Measurements from ENCODE around the gene LENG8. TPM values are rescaled to one million over a fixed set of nuclear protein-coding genes. Genes with fewer than 3 reads are reported as not detected.
"Not testable (repeated sequence)": the region's sequence is repeated elsewhere in the genome, so short reads cannot be mapped to it uniquely, and the experiment has no call there.

The LENG8 gene
- total RNA-seq, 2 donors from 2014 or later, result 282 to 305 TPM

- no peak for TF ChIP-seq CTCF (IDR thresholded peaks at IDR 0.05)
- Histone ChIP-seq H3K27me3 (replicated peaks; ENCODE audit: insufficient read depth) (no peaks in the 10 kb centered on the region), H3K27ac (no peak overlapping the region), H3K9me3 (no peaks in the 10 kb centered on the region), H3K4me1 (ENCODE audit: control insufficient read depth in 1 of 2, low read depth in 2 of 2) (no peaks in the 10 kb centered on the region), H3K36me3 (no peaks in the 10 kb centered on the region), H3K4me3 (no peak overlapping the region)
- DNase-seq (ENCODE audit: low spot score) (no peak), ATAC-seq (ENCODE audit: insufficient number of reproducible peaks, low FRiP score, low read depth) (no peak)
Measured at GRCh38 chr19:54506079-54506478, 57.1 kb downstream of the LENG8 start.

GRCh38 chr19:54507038-54507717 lies 58.2 kb downstream of the LENG8 start:
- not testable (repeated sequence) for H3K4me1 ChIP-seq (ENCODE audit: control insufficient read depth in 1 of 2, low read depth in 2 of 2); H3K4me3 ChIP-seq; H3K27ac ChIP-seq; H3K36me3 ChIP-seq; ATAC-seq (ENCODE audit: insufficient number of reproducible peaks, low FRiP score, low read depth); H3K9me3 ChIP-seq; DNase-seq (ENCODE audit: low spot score); H3K27me3 ChIP-seq (replicated peaks; ENCODE audit: insufficient read depth)

GRCh38 chr19:54507824-54508223 lies 58.8 kb downstream of the LENG8 start:
- no peaks in the 10 kb centered on the region for H3K9me3 ChIP-seq
- TF ChIP-seq CTCF (IDR thresholded peaks at IDR 0.05), result no peak
- no peak for ATAC-seq (ENCODE audit: insufficient number of reproducible peaks, low FRiP score, low read depth)
- H3K27me3 ChIP-seq (replicated peaks; ENCODE audit: insufficient read depth), result no peaks in the 10 kb centered on the region
- no peak for DNase-seq (ENCODE audit: low spot score)
- H3K36me3 ChIP-seq, result no peaks in the 10 kb centered on the region
- no peak overlapping the region for H3K4me3 ChIP-seq
- H3K4me1 ChIP-seq (ENCODE audit: control insufficient read depth in 1 of 2, low read depth in 2 of 2), result no peaks in the 10 kb centered on the region
- no peak overlapping the region for H3K27ac ChIP-seq

- not testable (repeated sequence) for H3K36me3 ChIP-seq; H3K4me1 ChIP-seq (ENCODE audit: control insufficient read depth in 1 of 2, low read depth in 2 of 2); ATAC-seq (ENCODE audit: insufficient number of reproducible peaks, low FRiP score, low read depth); H3K27ac ChIP-seq; H3K27me3 ChIP-seq (replicated peaks; ENCODE audit: insufficient read depth); H3K9me3 ChIP-seq; DNase-seq (ENCODE audit: low spot score); H3K4me3 ChIP-seq
Measured at GRCh38 chr19:54508487-54508886, 59.5 kb downstream of the LENG8 start.

GRCh38 chr19:54509200-54509940 lies 60.4 kb downstream of the LENG8 start:
- ATAC-seq (ENCODE audit: insufficient number of reproducible peaks, low FRiP score, low read depth), result not testable (repeated sequence)

More at GRCh38 chr19:54509200-54509940, 60.4 kb downstream of the LENG8 start:
- not testable (repeated sequence) for H3K27me3 ChIP-seq (replicated peaks; ENCODE audit: insufficient read depth); H3K27ac ChIP-seq; H3K36me3 ChIP-seq; H3K9me3 ChIP-seq; DNase-seq (ENCODE audit: low spot score); H3K4me3 ChIP-seq; H3K4me1 ChIP-seq (ENCODE audit: control insufficient read depth in 1 of 2, low read depth in 2 of 2)

Other genes starting within 250 kb of the LENG8 start
- gene RPS9, start 248.3 kb upstream of the LENG8 start, total RNA-seq, result 1,000 to 10,000 TPM; 1,017 to 1,395 TPM
- gene LILRB3, start 226.2 kb upstream of the LENG8 start, total RNA-seq, result 10 to 100 TPM; 21.9 to 71.5 TPM
- 1 to 10 TPM; 4.6 to 5.2 TPM for gene LILRA6, start 206.4 kb upstream of the LENG8 start, total RNA-seq
- gene LILRB5, start 191.9 kb upstream of the LENG8 start, total RNA-seq, result 10 to 100 TPM; 17.6 to 60.4 TPM
- gene LILRB2, start 168.1 kb upstream of the LENG8 start, total RNA-seq, result 10 to 100 TPM; 11.1 to 13.7 TPM
- 10 to 100 TPM in 1 of 2 donors, 1 to 10 TPM in 1; 9.6 to 12.2 TPM for gene LILRA5, start 136.0 kb upstream of the LENG8 start, total RNA-seq
- not detected for gene LILRA4, start 110.0 kb upstream of the LENG8 start, total RNA-seq
- 10 to 100 TPM; 31.2 to 64.7 TPM for gene LAIR1, start 84.3 kb upstream of the LENG8 start, total RNA-seq
- gene TTYH1, start 33.7 kb upstream of the LENG8 start, total RNA-seq, result not detected
- gene LENG9, start 14.6 kb downstream of the LENG8 start, total RNA-seq, result 10 to 100 TPM in 1 of 2 donors, 1 to 10 TPM in 1; 8.5 to 14.4 TPM
- 10 to 100 TPM; 41.2 to 55.9 TPM for gene CDC42EP5, start 24.1 kb downstream of the LENG8 start, total RNA-seq
- gene LAIR2, start 53.6 kb downstream of the LENG8 start, total RNA-seq, result not detected
- gene LILRA2, start 124.6 kb downstream of the LENG8 start, total RNA-seq, result 1 to 10 TPM in 1 of 2 donors, under 1 TPM in 1; 0.68 to 3.1 TPM
- gene LILRA1, start 144.4 kb downstream of the LENG8 start, total RNA-seq, result 1 to 10 TPM; 2.7 to 3.0 TPM
- gene LILRB1, start 181.3 kb downstream of the LENG8 start, total RNA-seq, result 10 to 100 TPM in 1 of 2 donors, 1 to 10 TPM in 1; 7.9 to 10.0 TPM
- gene LILRB4, start 213.8 kb downstream of the LENG8 start, total RNA-seq, result 10 to 100 TPM in 1 of 2 donors, 1 to 10 TPM in 1; 8.5 to 22.5 TPM